HepG2 (cell line): ENCODE measurements around the gene ALKBH2. TPM values are rescaled to one million over a fixed set of nuclear protein-coding genes. Genes with fewer than 3 reads are reported as not detected.
A peak's percentile ranks its signal among the peaks of the same experiment; 100 is the strongest.

ENCODE experiments used
- ETV6 ChIP-seq: sonication (generic); formaldehyde crosslinking; conservative IDR thresholded peaks from 2 replicates; pipeline ENCODE4 v1.4.0; 2020; ENCODE audit warnings: missing genetic modification reagents
- FOSL2 ChIP-seq: sonication (generic); formaldehyde crosslinking; IDR thresholded peaks from 2 replicates; pipeline ENCODE4 v1.4.0; 2020; ENCODE audit warnings: missing genetic modification reagents
- FOXK1 ChIP-seq: sonication (generic); formaldehyde crosslinking; IDR thresholded peaks from 2 replicates; pipeline ENCODE4 v1.4.0; 2020; ENCODE audit warnings: low read depth, missing genetic modification reagents, borderline replicate concordance
- HCFC1 ChIP-seq: fragments of 150-350 bp; IDR thresholded peaks from 2 replicates; pipeline ENCODE4 v1.6.1; 2014; ENCODE audit warnings: low read depth, low read length
- IRF2 ChIP-seq: IDR thresholded peaks from 2 replicates; pipeline ENCODE4 v1.6.1; 2018; ENCODE audit warnings: missing genetic modification reagents, missing compliant biosample characterization
- JDP2 ChIP-seq: sonication (generic); formaldehyde crosslinking; IDR thresholded peaks from 2 replicates; pipeline ENCODE4 v1.8.1; 2022; ENCODE audit warnings: missing genetic modification reagents, borderline replicate concordance
- NFIC ChIP-seq: IDR thresholded peaks from 2 replicates; pipeline ENCODE4 v1.6.1; 2012; ENCODE audit warnings: mild to moderate bottlenecking, low read length, inconsistent platforms
- PAXIP1 ChIP-seq: sonication (generic); formaldehyde crosslinking; conservative IDR thresholded peaks from 2 replicates; pipeline ENCODE4 v1.4.0; 2020; ENCODE audit warnings: mild to moderate bottlenecking, missing genetic modification reagents, moderate library complexity
- SALL1 ChIP-seq: sonication (generic); formaldehyde crosslinking; IDR thresholded peaks from 2 replicates; pipeline ENCODE4 v1.8.0; 2022; ENCODE audit warnings: mild to moderate bottlenecking, missing genetic modification reagents
- SP5 ChIP-seq: IDR thresholded peaks from 2 replicates; pipeline ENCODE4 v1.6.1; 2016; ENCODE audit warnings: low read depth, borderline replicate concordance
- TARDBP ChIP-seq: sonication (generic); formaldehyde crosslinking; IDR thresholded peaks from 2 replicates; pipeline ENCODE4 v1.8.0; 2022; ENCODE audit warnings: mild to moderate bottlenecking, missing genetic modification reagents
- ZFP1 ChIP-seq: IDR thresholded peaks from 2 replicates; pipeline ENCODE4 v1.6.1; 2016
- polyA plus RNA-seq, 8 experiments: library from polyadenylated mRNA; depleted of rRNA in 3 of 8; stranded (reverse) in 7 of 8; unstranded in 1 of 8; fragments of >200 nt; fragmentation: Illumina TruSeq in 4 of 8; extraction: Trizol in 4 of 8; gene quantifications; 2 replicates each; pipeline versions ENCODE4 v1.2.1 to v1.2.3, GENCODE V29; 2011 to 2016; ENCODE audit warnings: low read depth in 4 of 8, missing spikeins in 1 of 8, mixed read lengths in 1 of 8; ENCODE audit not compliant: insufficient read depth in 1 of 8
- total RNA-seq, 5 experiments: library from RNA; depleted of rRNA; stranded (reverse); fragments of >200 nt; fragmentation: Illumina TruSeq; extraction: Trizol; gene quantifications; 2 replicates each; pipeline ENCODE4 v1.2.3, GENCODE V29; 2016; ENCODE audit warnings: low read depth in 1 of 5
- TF ChIP-seq, protein P1 (sequence below), 2 experiments: fragments of 450-650 bp in 1 of 2; sonication (generic) in 1 of 2; formaldehyde crosslinking in 1 of 2; IDR thresholded peaks; 2 replicates each; pipeline versions ENCODE4 v1.6.1 to v1.8.0; 2016 to 2022; ENCODE audit warnings: antibody characterized with exemption in 1 of 2, mild to moderate bottlenecking in 1 of 2, missing genetic modification reagents in 1 of 2
- TF ChIP-seq, protein P2 (sequence below): sonication (generic); formaldehyde crosslinking; IDR thresholded peaks from 2 replicates; pipeline ENCODE4 v1.8.0; 2022; ENCODE audit warnings: mild to moderate bottlenecking, missing genetic modification reagents; ENCODE audit not compliant: insufficient replicate concordance

The ALKBH2 gene
- total and polyA plus RNA-seq, 2 of the 13 experiments (the other 11 are each of a cell fraction or from before 2014, with no cell fraction given) = 21.0 to 40.5 TPM

DNA sequence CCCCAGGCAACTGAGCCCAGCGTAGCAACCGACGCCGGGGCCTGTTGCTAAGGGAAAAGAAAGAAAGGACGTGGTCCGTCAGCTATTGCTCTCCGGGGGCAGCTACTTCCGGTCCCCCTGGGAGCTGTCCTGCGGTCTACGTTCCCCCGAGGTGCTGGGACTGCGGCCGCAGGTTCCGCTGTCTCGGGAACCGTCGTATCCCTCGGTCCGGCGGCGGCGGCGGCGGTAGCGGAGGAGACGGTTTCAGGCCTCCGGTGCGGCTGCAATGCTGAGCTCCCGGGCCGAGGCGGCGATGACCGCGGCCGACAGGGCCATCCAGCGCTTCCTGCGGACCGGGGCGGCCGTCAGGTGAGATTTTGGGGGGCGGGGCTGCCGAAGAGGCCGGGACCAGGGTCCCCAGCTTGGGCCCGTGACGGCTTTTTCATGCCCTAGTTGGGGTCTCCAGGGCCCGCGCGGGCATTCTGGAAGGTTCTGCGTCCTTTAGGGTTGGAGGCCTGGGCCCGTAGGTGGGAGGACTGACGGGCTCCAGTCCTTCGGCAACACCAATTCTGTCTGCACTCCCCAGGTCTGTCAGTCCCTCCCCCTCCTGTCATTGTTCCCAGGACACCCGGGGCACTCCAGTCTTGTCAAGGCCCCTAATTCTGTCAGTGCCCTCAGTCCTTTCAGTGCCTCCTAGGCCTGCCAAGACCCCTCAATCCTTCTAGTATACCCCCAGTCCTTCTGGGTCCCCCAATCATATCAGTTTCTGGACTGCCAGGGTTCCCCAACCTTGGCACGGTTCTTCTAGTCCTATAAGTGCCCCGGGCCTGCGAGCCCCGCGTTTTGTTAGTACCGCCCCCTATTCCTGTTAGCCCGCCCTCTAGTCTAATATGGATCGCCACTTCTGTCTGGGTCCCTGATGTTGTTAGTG, 40.6 kb downstream of the ALKBH2 start, which contains the start of gene USP30 (continued):
- TF ChIP-seq, protein P1, sequence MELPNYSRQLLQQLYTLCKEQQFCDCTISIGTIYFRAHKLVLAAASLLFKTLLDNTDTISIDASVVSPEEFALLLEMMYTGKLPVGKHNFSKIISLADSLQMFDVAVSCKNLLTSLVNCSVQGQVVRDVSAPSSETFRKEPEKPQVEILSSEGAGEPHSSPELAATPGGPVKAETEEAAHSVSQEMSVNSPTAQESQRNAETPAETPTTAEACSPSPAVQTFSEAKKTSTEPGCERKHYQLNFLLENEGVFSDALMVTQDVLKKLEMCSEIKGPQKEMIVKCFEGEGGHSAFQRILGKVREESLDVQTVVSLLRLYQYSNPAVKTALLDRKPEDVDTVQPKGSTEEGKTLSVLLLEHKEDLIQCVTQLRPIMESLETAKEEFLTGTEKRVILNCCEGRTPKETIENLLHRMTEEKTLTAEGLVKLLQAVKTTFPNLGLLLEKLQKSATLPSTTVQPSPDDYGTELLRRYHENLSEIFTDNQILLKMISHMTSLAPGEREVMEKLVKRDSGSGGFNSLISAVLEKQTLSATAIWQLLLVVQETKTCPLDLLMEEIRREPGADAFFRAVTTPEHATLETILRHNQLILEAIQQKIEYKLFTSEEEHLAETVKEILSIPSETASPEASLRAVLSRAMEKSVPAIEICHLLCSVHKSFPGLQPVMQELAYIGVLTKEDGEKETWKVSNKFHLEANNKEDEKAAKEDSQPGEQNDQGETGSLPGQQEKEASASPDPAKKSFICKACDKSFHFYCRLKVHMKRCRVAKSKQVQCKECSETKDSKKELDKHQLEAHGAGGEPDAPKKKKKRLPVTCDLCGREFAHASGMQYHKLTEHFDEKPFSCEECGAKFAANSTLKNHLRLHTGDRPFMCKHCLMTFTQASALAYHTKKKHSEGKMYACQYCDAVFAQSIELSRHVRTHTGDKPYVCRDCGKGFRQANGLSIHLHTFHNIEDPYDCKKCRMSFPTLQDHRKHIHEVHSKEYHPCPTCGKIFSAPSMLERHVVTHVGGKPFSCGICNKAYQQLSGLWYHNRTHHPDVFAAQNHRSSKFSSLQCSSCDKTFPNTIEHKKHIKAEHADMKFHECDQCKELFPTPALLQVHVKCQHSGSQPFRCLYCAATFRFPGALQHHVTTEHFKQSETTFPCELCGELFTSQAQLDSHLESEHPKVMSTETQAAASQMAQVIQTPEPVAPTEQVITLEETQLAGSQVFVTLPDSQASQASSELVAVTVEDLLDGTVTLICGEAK (IDR thresholded peaks at IDR 0.05) = peak; percentile 98
- TF ChIP-seq, protein P1 (CRISPR knock-in tag; IDR thresholded peaks at IDR 0.05) = peak; percentile 83; the same call in 1 of the 2 replicates
- TF ChIP-seq JDP2 (no peak), ZFP1 (CRISPR knock-in tag) (peak; percentile 75; the same call in 1 of the 2 replicates), SALL1 (peak; percentile 82), NFIC (no peak), ETV6 (no peak), HCFC1 (peak; percentile 84), PAXIP1 (peak; percentile 52; the same call in 1 of the 2 replicates), IRF2 (CRISPR knock-in tag) (peak; percentile 99), SP5 (CRISPR knock-in tag) (peak; percentile 75; the same call in 1 of the 2 replicates), FOXK1 (CRISPR knock-in tag) (peak; percentile 94), FOSL2 (CRISPR knock-in tag) (peak; percentile 68), TARDBP (peak; percentile 90)
- TF ChIP-seq, protein P2, sequence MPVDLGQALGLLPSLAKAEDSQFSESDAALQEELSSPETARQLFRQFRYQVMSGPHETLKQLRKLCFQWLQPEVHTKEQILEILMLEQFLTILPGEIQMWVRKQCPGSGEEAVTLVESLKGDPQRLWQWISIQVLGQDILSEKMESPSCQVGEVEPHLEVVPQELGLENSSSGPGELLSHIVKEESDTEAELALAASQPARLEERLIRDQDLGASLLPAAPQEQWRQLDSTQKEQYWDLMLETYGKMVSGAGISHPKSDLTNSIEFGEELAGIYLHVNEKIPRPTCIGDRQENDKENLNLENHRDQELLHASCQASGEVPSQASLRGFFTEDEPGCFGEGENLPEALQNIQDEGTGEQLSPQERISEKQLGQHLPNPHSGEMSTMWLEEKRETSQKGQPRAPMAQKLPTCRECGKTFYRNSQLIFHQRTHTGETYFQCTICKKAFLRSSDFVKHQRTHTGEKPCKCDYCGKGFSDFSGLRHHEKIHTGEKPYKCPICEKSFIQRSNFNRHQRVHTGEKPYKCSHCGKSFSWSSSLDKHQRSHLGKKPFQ = peak; percentile 41
